ENCODE measurements around the gene TNFRSF1B.

DNA sequence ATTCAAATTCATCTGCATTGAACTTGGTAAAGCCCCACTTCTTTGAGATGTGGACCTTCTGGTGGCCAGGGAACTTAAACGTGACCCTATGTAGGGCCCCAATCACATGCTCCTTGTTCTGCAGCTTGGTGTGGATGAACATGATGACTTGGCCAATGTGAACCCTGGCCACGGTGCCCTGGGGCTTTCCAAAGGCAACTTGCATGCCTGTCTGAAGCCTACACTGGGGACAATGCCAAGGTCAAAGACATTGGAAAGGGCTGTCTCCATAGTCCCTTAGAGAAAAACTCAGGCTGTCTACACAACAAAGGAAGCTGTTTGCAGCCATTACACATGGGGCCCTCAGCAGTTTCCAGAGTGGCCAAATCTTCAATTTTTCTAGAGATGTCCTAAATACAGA is 54.1 kb downstream of the TNFRSF1B start:
- TF ChIP-seq, protein P1, sequence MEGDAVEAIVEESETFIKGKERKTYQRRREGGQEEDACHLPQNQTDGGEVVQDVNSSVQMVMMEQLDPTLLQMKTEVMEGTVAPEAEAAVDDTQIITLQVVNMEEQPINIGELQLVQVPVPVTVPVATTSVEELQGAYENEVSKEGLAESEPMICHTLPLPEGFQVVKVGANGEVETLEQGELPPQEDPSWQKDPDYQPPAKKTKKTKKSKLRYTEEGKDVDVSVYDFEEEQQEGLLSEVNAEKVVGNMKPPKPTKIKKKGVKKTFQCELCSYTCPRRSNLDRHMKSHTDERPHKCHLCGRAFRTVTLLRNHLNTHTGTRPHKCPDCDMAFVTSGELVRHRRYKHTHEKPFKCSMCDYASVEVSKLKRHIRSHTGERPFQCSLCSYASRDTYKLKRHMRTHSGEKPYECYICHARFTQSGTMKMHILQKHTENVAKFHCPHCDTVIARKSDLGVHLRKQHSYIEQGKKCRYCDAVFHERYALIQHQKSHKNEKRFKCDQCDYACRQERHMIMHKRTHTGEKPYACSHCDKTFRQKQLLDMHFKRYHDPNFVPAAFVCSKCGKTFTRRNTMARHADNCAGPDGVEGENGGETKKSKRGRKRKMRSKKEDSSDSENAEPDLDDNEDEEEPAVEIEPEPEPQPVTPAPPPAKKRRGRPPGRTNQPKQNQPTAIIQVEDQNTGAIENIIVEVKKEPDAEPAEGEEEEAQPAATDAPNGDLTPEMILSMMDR (conservative IDR thresholded peaks at IDR 0.05; ENCODE audit: low read depth, low read length), result no peak
- TF ChIP-seq EZH2 (IDR thresholded peaks at IDR 0.05; ENCODE audit: borderline replicate concordance, low read depth, low read length, poor library complexity, severe bottlenecking), result no peak
